ENCODE results near the gene TBC1D2B. TPM values are rescaled to one million over a fixed set of nuclear protein-coding genes. Genes with fewer than 3 reads are reported as not detected.

TBC1D2B gene
- total and polyA plus RNA-seq, 2 donors (not counting 3 experiments of a cell fraction or from before 2014, with no cell fraction given): 30.8 to 46.1 TPM

DNA sequence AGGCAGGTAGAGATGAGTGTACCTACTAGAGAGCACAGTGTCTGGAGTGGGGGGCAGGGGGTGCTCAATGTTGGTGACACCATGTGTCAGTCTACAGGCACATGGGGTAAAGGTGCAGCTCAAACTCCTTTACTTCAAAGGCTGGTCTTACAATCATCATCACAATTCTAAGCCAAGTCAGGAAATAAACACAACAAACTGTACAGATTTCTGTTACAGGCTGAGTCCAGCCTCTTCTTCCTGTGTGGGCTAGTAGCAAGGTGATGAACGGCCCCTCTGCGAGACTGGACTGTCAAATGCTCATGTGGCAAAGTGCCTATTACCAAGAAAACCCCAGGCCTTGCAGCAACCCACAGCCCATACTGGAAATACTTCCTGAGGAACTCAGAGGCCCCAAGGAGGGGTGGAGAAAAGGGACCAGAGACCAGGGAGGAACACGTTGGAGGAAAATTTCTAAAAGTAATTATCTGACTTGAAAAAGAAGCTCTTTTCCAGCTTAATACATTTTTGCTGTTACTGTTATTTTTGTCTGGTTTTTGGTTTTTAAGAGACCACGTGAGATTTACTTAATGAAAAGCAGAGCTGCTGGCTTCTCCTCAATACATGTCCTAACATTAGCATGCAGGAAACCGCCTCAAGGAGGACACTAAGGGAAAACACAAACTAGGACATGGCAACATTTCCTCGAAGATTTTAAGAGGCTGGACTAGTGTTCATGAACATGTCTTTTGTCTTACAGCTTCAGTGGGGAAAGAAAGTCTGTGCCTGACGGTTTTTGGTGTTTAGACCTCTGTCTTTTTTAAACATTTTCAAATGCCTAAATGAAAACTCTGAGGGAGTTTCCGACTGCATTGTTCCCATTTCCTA, 29.5 kb downstream of the TBC1D2B start:
- no peak overlapping the region for H3K9ac ChIP-seq (replicated peaks; ENCODE audit: extremely low read depth, insufficient read depth, low read length)
- DNase-seq (ENCODE audit: low read depth, low spot score) (peak; percentile 45), FAIRE-seq (peak; percentile 82)
- CTCF ChIA-PET: interaction anchor here (0.7 to 2.9 kb wide), 4 partner anchors 8 to 60 kb away, joined by 4 to 12 read pairs (median 7); no protein-coding TSS in a partner anchor
- BruUV-seq (replicated peaks): no TSS peak
- peaks cover 4% of the 10 kb centered on the region for H3K79me2 ChIP-seq (ENCODE audit: control insufficient read depth, insufficient read depth, low read length)
- no peaks in the 10 kb centered on the region for H3K9me1 ChIP-seq (replicated peaks; ENCODE audit: control insufficient read depth, extremely low read depth, insufficient read depth, low read length)
- intact Hi-C loops (cut with micrococcal nuclease) (no loop called here), dilution Hi-C loops (cut with MboI; ENCODE audit: extremely low pct_ligation_motif_present, low sequenced_read_pairs) (no loop called here)
- H2AFZ ChIP-seq (ENCODE audit: low read depth, low read length): no peak overlapping the region
- peaks cover 3 to 4% of the 10 kb centered on the region in 2 experiments for H3K36me3 ChIP-seq (ENCODE audit: control insufficient read depth in 2 of 2, extremely low read depth in 1 of 2, insufficient read depth in 2 of 2, low read length in 2 of 2)
- H3K27ac ChIP-seq (ENCODE audit: insufficient read depth, low read depth, low read length): no peak overlapping the region
- peaks cover 45% of the 10 kb centered on the region for H3K4me1 ChIP-seq (ENCODE audit: control insufficient read depth, extremely low read depth, insufficient read depth, low read length)
- H3K27me3 ChIP-seq (ENCODE audit: control insufficient read depth in 2 of 2, insufficient read depth in 2 of 2, low read length in 2 of 2): no peaks in the 10 kb centered on the region
- POLR2A ChIA-PET: no interaction called here
- H3K9me3 ChIP-seq (replicated peaks; ENCODE audit: control insufficient read depth, insufficient read depth, low read length): no peaks in the 10 kb centered on the region
- TF ChIP-seq EZH2 (IDR thresholded peaks at IDR 0.05; ENCODE audit: borderline replicate concordance, low read depth, low read length, severe bottlenecking): no peak
- no peak for TF ChIP-seq MYC (IDR thresholded peaks at IDR 0.05; ENCODE audit: low read depth, low read length)
- TF ChIP-seq POLR2AphosphoS5 (IDR thresholded peaks at IDR 0.05; ENCODE audit: insufficient read depth, low read depth, low read length): no peak
- TF ChIP-seq GATA2 (IDR thresholded peaks at IDR 0.05; ENCODE audit: insufficient read depth, insufficient read length, low read depth, low read length): no peak
- TF ChIP-seq, protein P1, sequence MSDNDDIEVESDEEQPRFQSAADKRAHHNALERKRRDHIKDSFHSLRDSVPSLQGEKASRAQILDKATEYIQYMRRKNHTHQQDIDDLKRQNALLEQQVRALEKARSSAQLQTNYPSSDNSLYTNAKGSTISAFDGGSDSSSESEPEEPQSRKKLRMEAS (IDR thresholded peaks at IDR 0.05; ENCODE audit: insufficient read depth, insufficient read length): no peak
- TF ChIP-seq, protein P2, sequence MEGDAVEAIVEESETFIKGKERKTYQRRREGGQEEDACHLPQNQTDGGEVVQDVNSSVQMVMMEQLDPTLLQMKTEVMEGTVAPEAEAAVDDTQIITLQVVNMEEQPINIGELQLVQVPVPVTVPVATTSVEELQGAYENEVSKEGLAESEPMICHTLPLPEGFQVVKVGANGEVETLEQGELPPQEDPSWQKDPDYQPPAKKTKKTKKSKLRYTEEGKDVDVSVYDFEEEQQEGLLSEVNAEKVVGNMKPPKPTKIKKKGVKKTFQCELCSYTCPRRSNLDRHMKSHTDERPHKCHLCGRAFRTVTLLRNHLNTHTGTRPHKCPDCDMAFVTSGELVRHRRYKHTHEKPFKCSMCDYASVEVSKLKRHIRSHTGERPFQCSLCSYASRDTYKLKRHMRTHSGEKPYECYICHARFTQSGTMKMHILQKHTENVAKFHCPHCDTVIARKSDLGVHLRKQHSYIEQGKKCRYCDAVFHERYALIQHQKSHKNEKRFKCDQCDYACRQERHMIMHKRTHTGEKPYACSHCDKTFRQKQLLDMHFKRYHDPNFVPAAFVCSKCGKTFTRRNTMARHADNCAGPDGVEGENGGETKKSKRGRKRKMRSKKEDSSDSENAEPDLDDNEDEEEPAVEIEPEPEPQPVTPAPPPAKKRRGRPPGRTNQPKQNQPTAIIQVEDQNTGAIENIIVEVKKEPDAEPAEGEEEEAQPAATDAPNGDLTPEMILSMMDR (IDR thresholded peaks at IDR 0.05; ENCODE audit: extremely low read depth in 1 of 2, insufficient read depth in 1 of 2, low read depth in 1 of 2, low read length in 2 of 2): no peak
- no peak for TF ChIP-seq FOS (IDR thresholded peaks at IDR 0.05; ENCODE audit: borderline replicate concordance, insufficient read depth, low read length)
- no peak for TF ChIP-seq JUN (IDR thresholded peaks at IDR 0.05; ENCODE audit: borderline replicate concordance, insufficient read depth, insufficient read length, low read depth)
- no peak for TF ChIP-seq POLR2A (IDR thresholded peaks at IDR 0.05; ENCODE audit: low read depth, low read length)
- H3K4me3 ChIP-seq (replicated peaks in 1 of 3; ENCODE audit: insufficient read depth in 1 of 3, low read depth in 1 of 3, low read length in 3 of 3): no peak overlapping the region
- H4K20me1 ChIP-seq (replicated peaks; ENCODE audit: control insufficient read depth, extremely low read depth, insufficient read depth, low read length): no peaks in the 10 kb centered on the region
- no peak overlapping the region for H3K4me2 ChIP-seq (ENCODE audit: insufficient read depth, low read length)

Measured in endothelial cell of umbilical vein (primary cell).